ENCODE results near the gene PEX11G.

Gene PEX11G

DNA sequence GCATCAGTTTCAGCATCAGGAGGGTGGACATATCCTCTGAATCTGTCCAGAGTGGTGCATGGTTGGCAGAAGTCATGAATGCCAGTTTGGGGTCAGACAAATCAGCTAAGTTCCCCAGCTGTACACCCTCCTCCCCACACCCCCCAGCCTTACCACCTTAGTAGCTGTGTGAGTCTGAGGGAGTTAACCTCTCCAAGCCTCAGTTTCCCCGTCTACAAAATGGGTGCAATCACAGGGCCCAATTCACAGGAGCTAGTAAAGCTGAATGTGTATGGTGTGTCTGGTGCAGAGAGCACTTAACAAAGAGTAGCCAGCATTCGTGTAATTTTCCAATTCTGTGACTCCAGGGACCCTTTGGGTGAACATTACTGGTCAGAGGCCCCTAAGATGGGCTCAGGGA, 13.7 kb upstream of the PEX11G start:
- POLR2A ChIA-PET: no interaction called here
- DNase-seq (ENCODE audit: extremely low spot score): no peak
- CTCF ChIA-PET: no interaction called here

DNA sequence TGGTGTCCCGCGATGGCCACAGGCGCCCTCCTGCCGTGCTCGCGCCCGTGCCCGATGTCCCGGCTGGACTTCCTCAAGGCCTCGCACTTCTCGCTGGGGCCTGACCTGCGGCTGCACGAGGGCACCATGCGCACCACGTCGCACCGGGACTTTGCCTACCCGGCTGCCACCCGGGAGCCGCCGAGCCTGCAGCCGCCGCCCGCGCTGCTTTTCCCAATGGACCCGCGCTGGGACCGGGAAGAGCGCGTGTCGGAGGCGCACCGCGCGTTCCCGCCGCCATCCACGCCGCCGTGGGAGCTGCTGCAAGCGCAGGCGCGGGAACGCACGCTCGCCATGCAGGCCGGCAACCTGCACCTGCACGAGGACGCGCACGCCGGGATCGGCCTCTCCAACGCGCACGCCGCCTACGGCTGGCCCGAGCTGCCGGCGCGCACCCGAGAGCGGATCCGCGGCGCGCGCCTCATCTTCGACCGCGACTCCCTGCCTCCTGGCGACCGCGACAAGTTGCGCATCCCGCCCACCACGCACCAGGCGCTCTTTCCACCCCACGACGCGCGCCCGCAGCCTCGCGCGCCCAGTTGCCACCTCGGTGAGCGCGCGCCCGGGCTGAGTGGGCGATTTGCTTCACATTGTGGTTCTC, 12.1 kb upstream of the PEX11G start:
- DNase-seq (ENCODE audit: extremely low spot score): peak; percentile 82
- no peak for TF ChIP-seq ELF4 (IDR thresholded peaks at IDR 0.05)
- TF ChIP-seq L3MBTL2 (conservative IDR thresholded peaks at IDR 0.05): peak; percentile 98
- 0 out of 2 replicates have a peak, but pooled peaks have one; percentile 4 for TF ChIP-seq CTBP1 (IDR thresholded peaks at IDR 0.05; ENCODE audit: borderline replicate concordance)
- CTCF ChIA-PET: interaction anchor here (0.7 kb wide), 1 partner anchor 500 kb away, joined by 3 read pairs; no protein-coding TSS in a partner anchor
- POLR2A ChIA-PET: interaction anchor here (1.0 to 2.1 kb wide), 4 partner anchors 11 to 21 kb away, joined by 5 to 12 read pairs (median 6); partner anchors contain the start of genes MCOLN1, PEX11G and ZNF358

More for the DNA sequence above, 13.7 kb upstream of the PEX11G start:
- TF ChIP-seq ARNT (IDR thresholded peaks at IDR 0.05) (no peak), FOXM1 (IDR thresholded peaks at IDR 0.05; ENCODE audit: borderline replicate concordance) (no peak), ELF4 (IDR thresholded peaks at IDR 0.05) (no peak), NFRKB (IDR thresholded peaks at IDR 0.05) (no peak), CTBP1 (IDR thresholded peaks at IDR 0.05; ENCODE audit: borderline replicate concordance) (no peak), FOXK2 (IDR thresholded peaks at IDR 0.05) (no peak), HDGF (IDR thresholded peaks at IDR 0.05; ENCODE audit: borderline replicate concordance) (no peak), SUZ12 (IDR thresholded peaks at IDR 0.05) (no peak)

- TF ChIP-seq FOXA1 (IDR thresholded peaks at IDR 0.05) (no peak), PKNOX1 (IDR thresholded peaks at IDR 0.05) (no peak), FOXM1 (IDR thresholded peaks at IDR 0.05; ENCODE audit: borderline replicate concordance) (no peak), FOXK2 (IDR thresholded peaks at IDR 0.05) (no peak), CTBP1 (IDR thresholded peaks at IDR 0.05; ENCODE audit: borderline replicate concordance) (no peak), ZNF384 (IDR thresholded peaks at IDR 0.05) (no peak), TARDBP (IDR thresholded peaks at IDR 0.05) (no peak), HDGF (IDR thresholded peaks at IDR 0.05; ENCODE audit: borderline replicate concordance) (no peak), ELF4 (IDR thresholded peaks at IDR 0.05) (no peak), LEF1 (IDR thresholded peaks at IDR 0.05; ENCODE audit: borderline replicate concordance) (no peak), ARNT (IDR thresholded peaks at IDR 0.05) (no peak), BHLHE40 (IDR thresholded peaks at IDR 0.05; ENCODE audit: borderline replicate concordance) (no peak), SP1 (IDR thresholded peaks at IDR 0.05) (no peak), L3MBTL2 (conservative IDR thresholded peaks at IDR 0.05) (no peak), NFRKB (IDR thresholded peaks at IDR 0.05) (no peak), SUZ12 (IDR thresholded peaks at IDR 0.05) (no peak)
- ChIA-PET POLR2A (interaction anchor here (1.0 to 2.1 kb wide), 5 partner anchors 9 to 26 kb away, joined by 3 to 11 read pairs (median 5); partner anchors contain the start of genes MCOLN1, PEX11G and ZNF358), CTCF (interaction anchor here (0.6 to 1.1 kb wide), 5 partner anchors 11 to 143 kb away, joined by 3 to 5 read pairs (median 3); partner anchors contain the start of gene ZNF358)
- DNase-seq (ENCODE audit: extremely low spot score): peak; percentile 48
These were observed 8.5 kb upstream of the PEX11G start for GRCh38 chr19:7497292-7497691.

- TF ChIP-seq HDGF (IDR thresholded peaks at IDR 0.05; ENCODE audit: borderline replicate concordance) (no peak), NFRKB (IDR thresholded peaks at IDR 0.05) (no peak), CTBP1 (IDR thresholded peaks at IDR 0.05; ENCODE audit: borderline replicate concordance) (no peak), FOXK2 (IDR thresholded peaks at IDR 0.05) (no peak), SP1 (IDR thresholded peaks at IDR 0.05) (no peak), LEF1 (IDR thresholded peaks at IDR 0.05; ENCODE audit: borderline replicate concordance) (no peak), SUZ12 (IDR thresholded peaks at IDR 0.05) (no peak), FOXM1 (IDR thresholded peaks at IDR 0.05; ENCODE audit: borderline replicate concordance) (no peak), ELF4 (IDR thresholded peaks at IDR 0.05) (no peak), L3MBTL2 (conservative IDR thresholded peaks at IDR 0.05) (no peak), PKNOX1 (IDR thresholded peaks at IDR 0.05) (no peak), BHLHE40 (IDR thresholded peaks at IDR 0.05; ENCODE audit: borderline replicate concordance) (no peak)
- no peak for DNase-seq (ENCODE audit: extremely low spot score)
- ChIA-PET CTCF (no interaction called here), POLR2A (interaction anchor here (1.9 kb wide), 1 partner anchor 28 kb away, joined by 4 read pairs; the partner anchor contains the start of gene MCOLN1)
These were observed 5.7 kb upstream of the PEX11G start for GRCh38 chr19:7494416-7495098.

DNA sequence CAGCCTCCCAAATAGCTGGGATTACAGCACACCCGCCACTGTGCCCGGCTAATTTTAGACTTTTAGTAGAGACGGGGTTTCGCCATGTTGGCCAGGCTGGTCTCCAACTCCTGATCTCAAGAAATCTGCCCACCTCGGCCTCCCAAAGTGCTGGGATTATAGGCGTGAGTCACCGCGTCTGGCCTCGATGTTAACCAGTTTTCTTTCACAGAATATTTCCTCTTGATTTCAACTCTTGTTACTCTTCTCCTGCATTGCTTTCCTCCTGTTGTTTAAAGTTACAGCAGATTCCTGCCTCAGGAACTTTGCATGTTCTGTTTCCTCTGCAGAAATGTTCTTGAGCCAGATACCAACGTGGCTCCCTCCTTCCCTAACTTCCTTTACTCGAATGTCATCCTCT, 3.7 kb upstream of the PEX11G start:
- POLR2A ChIA-PET: no interaction called here
- no peak for DNase-seq (ENCODE audit: extremely low spot score)
- CTCF ChIA-PET: no interaction called here
- no peak for TF ChIP-seq ARNT (IDR thresholded peaks at IDR 0.05)
- TF ChIP-seq HDGF (IDR thresholded peaks at IDR 0.05; ENCODE audit: borderline replicate concordance): no peak
- TF ChIP-seq FOXM1 (IDR thresholded peaks at IDR 0.05; ENCODE audit: borderline replicate concordance): no peak
- TF ChIP-seq ELF4 (IDR thresholded peaks at IDR 0.05): no peak
- no peak for TF ChIP-seq CTBP1 (IDR thresholded peaks at IDR 0.05; ENCODE audit: borderline replicate concordance)
- TF ChIP-seq LEF1 (IDR thresholded peaks at IDR 0.05; ENCODE audit: borderline replicate concordance): no peak
- no peak for TF ChIP-seq SUZ12 (IDR thresholded peaks at IDR 0.05)
- TF ChIP-seq TARDBP (IDR thresholded peaks at IDR 0.05): no peak
- TF ChIP-seq PKNOX1 (IDR thresholded peaks at IDR 0.05): no peak
- TF ChIP-seq ZNF384 (IDR thresholded peaks at IDR 0.05): no peak
- no peak for TF ChIP-seq SP1 (IDR thresholded peaks at IDR 0.05)
- no peak for TF ChIP-seq L3MBTL2 (conservative IDR thresholded peaks at IDR 0.05)
- TF ChIP-seq FOXA1 (IDR thresholded peaks at IDR 0.05): no peak
- no peak for TF ChIP-seq FOXK2 (IDR thresholded peaks at IDR 0.05)
- no peak for TF ChIP-seq NFRKB (IDR thresholded peaks at IDR 0.05)
- no peak for TF ChIP-seq BHLHE40 (IDR thresholded peaks at IDR 0.05; ENCODE audit: borderline replicate concordance)
